ENCODE data around the gene TPD52L2. TPM values are rescaled to one million over a fixed set of nuclear protein-coding genes. Genes with fewer than 3 reads are reported as not detected.

The TPD52L2 gene
- total RNA-seq, 1 experiment from 2014 or later, result 174 TPM

GRCh38 chr20:63932606-63933160 is 67.6 kb downstream of the TPD52L2 start:
- no peak for DNase-seq (ENCODE audit: low spot score)

GRCh38 chr20:63933646-63934045 is 68.6 kb downstream of the TPD52L2 start:
- no peak for DNase-seq (ENCODE audit: low spot score)

GRCh38 chr20:63934271-63935068 is 69.4 kb downstream of the TPD52L2 start:
- no peak for DNase-seq (ENCODE audit: low spot score)

GRCh38 chr20:63935447-63935846 is 70.4 kb downstream of the TPD52L2 start:
- DNase-seq (ENCODE audit: low spot score), result no peak

GRCh38 chr20:63937596-63937995 is 72.5 kb downstream of the TPD52L2 start:
- DNase-seq (ENCODE audit: low spot score), result no peak

GRCh38 chr20:63939061-63939935 is 74.2 kb downstream of the TPD52L2 start:
- DNase-seq (ENCODE audit: low spot score), result no peak

GRCh38 chr20:63940071-63940471 is 75.0 kb downstream of the TPD52L2 start:
- DNase-seq (ENCODE audit: low spot score), result no peak

- no peak for DNase-seq (ENCODE audit: low spot score)
Measured at GRCh38 chr20:63940472-63941266, 75.6 kb downstream of the TPD52L2 start.

Other genes with a start within 250 kb of the TPD52L2 start
- 15.0 and 17.5 TPM in 2 replicates for gene GMEB2, start 238.2 kb upstream of the TPD52L2 start, total RNA-seq (2014; rRNA removed; shearing (Covaris generic))
- 2.2 and 2.6 TPM in 2 replicates for gene STMN3, start 211.8 kb upstream of the TPD52L2 start, total RNA-seq (2014; rRNA removed; shearing (Covaris generic))
- 17.8 and 22.2 TPM in 2 replicates for gene RTEL1, start 207.0 kb upstream of the TPD52L2 start, total RNA-seq (2014; rRNA removed; shearing (Covaris generic))
- gene TNFRSF6B, start 168.6 kb upstream of the TPD52L2 start, total RNA-seq (2014; rRNA removed; shearing (Covaris generic)), result 2.4 and 3.4 TPM in 2 replicates
- 61.1 and 65.7 TPM in 2 replicates for gene ARFRP1, start 157.3 kb upstream of the TPD52L2 start, total RNA-seq (2014; rRNA removed; shearing (Covaris generic))
- 29.8 and 33.2 TPM in 2 replicates for gene ZGPAT, start 157.2 kb upstream of the TPD52L2 start, total RNA-seq (2014; rRNA removed; shearing (Covaris generic))
- 53.8 and 59.0 TPM in 2 replicates for gene LIME1, start 128.6 kb upstream of the TPD52L2 start, total RNA-seq (2014; rRNA removed; shearing (Covaris generic))
- 88.0 and 97.9 TPM in 2 replicates for gene SLC2A4RG, start 125.5 kb upstream of the TPD52L2 start, total RNA-seq (2014; rRNA removed; shearing (Covaris generic))
- gene ZBTB46, start 34.0 kb upstream of the TPD52L2 start, total RNA-seq (2014; rRNA removed; shearing (Covaris generic)), result 6.8 and 10.3 TPM in 2 replicates
- not detected in 2 replicates for gene ABHD16B, start 3.8 kb upstream of the TPD52L2 start, total RNA-seq (2014; rRNA removed; shearing (Covaris generic))
- gene DNAJC5, start 29.9 kb downstream of the TPD52L2 start, total RNA-seq (2014; rRNA removed; shearing (Covaris generic)), result 48.1 and 50.2 TPM in 2 replicates
- gene UCKL1, start 91.1 kb downstream of the TPD52L2 start, total RNA-seq (2014; rRNA removed; shearing (Covaris generic)), result 27.2 and 27.6 TPM in 2 replicates
- 16.8 and 17.0 TPM in 2 replicates for gene ZNF512B, start 104.7 kb downstream of the TPD52L2 start, total RNA-seq (2014; rRNA removed; shearing (Covaris generic))
- gene SAMD10, start 114.4 kb downstream of the TPD52L2 start, total RNA-seq (2014; rRNA removed; shearing (Covaris generic)), result 0.77 TPM in 1 of 2 replicates, not detected in the other
- gene PRPF6, start 115.9 kb downstream of the TPD52L2 start, total RNA-seq (2014; rRNA removed; shearing (Covaris generic)), result 74.2 and 74.7 TPM in 2 replicates
- gene C20orf204, start 170.9 kb downstream of the TPD52L2 start, total RNA-seq (2014; rRNA removed; shearing (Covaris generic)), result 0.89 and 1.2 TPM in 2 replicates
- gene SOX18, start 184.4 kb downstream of the TPD52L2 start, total RNA-seq (2014; rRNA removed; shearing (Covaris generic)), result 0.21 and 1.9 TPM in 2 replicates
- gene TCEA2, start 197.9 kb downstream of the TPD52L2 start, total RNA-seq (2014; rRNA removed; shearing (Covaris generic)), result 52.7 and 58.3 TPM in 2 replicates
- 29.3 and 29.5 TPM in 2 replicates for gene RGS19, start 214.2 kb downstream of the TPD52L2 start, total RNA-seq (2014; rRNA removed; shearing (Covaris generic))
- 0.81 and 1.2 TPM in 2 replicates for gene OPRL1, start 214.8 kb downstream of the TPD52L2 start, total RNA-seq (2014; rRNA removed; shearing (Covaris generic))
- 0.24 TPM in 1 of 2 replicates, not detected in the other for gene LKAAEAR1, start 219.1 kb downstream of the TPD52L2 start, total RNA-seq (2014; rRNA removed; shearing (Covaris generic))
- not detected in 2 replicates for gene NPBWR2, start 242.3 kb downstream of the TPD52L2 start, total RNA-seq (2014; rRNA removed; shearing (Covaris generic))